GM12892 (cell line): ENCODE data around the gene MYOZ1.

Source experiments
- POLR2A ChIP-seq: IDR thresholded peaks from 2 replicates; pipeline ENCODE4 v1.6.1; 2011; ENCODE audit warnings: low read depth, low read length, control low read depth
- POLR2AphosphoS5 ChIP-seq: IDR thresholded peaks from 2 replicates; pipeline ENCODE4 v1.6.1; 2011; ENCODE audit warnings: low read depth, low read length, control low read depth
- TAF1 ChIP-seq: IDR thresholded peaks from 2 replicates; pipeline ENCODE4 v1.6.1; 2011; ENCODE audit warnings: low read depth, mild to moderate bottlenecking, control low read depth, low read length, borderline replicate concordance

DNA sequence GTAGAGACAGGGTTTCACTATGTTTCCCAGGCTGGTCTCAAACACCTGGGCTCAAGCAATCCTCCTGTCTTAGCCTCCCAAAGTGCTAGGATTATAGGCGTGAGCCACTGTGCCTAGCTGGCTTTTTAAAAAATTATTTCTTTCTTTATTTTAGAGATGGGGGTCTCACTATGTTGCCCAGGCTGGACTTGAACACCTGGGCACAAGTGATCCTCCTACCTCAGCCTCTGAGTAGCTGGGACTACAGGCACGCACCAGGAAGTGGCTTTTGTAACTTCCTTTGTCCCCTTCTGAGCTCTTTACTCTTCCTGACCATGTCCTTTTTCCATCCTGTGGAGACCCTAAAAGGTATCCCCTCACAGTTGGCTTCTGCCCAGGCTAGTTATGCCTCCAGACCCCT lies 2.1 kb upstream of the MYOZ1 start:
- no peak for TF ChIP-seq TAF1
- no peak for TF ChIP-seq POLR2A
- no peak for TF ChIP-seq POLR2AphosphoS5
